ENCODE results near the gene IL32.
"Not testable (repeated sequence)": the region's sequence is repeated elsewhere in the genome, so short reads cannot be mapped to it uniquely, and the experiment has no call there.

Gene IL32

GRCh38 chr16:3075946-3076345 is 10.5 kb downstream of the IL32 start:
- H3K9me3 ChIP-seq (ENCODE audit: control insufficient read depth, insufficient read depth, low read depth, low read length); H3K4me3 ChIP-seq (ENCODE audit: low read depth, low read length); H3K9ac ChIP-seq (ENCODE audit: low read length); H3K27me3 ChIP-seq (ENCODE audit: control insufficient read depth, insufficient read depth, low read length); H3K4me1 ChIP-seq (ENCODE audit: control insufficient read depth, insufficient read depth, low read length); H3K36me3 ChIP-seq (ENCODE audit: control insufficient read depth, insufficient read depth, low read length); H3K27ac ChIP-seq (ENCODE audit: low read depth, low read length): not testable (repeated sequence)

DNA sequence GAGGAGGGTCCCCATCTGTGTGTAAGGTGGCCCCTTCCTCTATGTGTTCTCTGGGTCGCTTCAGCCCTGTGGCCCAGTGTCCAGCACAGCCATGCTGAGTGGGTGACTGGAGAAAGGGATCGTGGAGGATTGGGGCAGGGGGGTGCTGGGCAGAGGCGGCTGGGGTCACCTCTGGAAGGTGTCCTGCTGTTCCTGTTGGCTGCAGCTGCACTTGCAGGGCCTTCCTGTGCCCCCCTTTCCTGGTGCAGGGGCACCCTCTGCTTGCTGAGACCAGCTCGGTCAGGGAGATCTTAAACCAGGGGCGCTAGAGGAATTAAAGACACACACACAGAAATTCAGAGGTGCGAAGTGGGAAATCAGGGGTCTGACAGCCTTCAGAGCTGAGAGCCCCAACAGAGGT is 11.1 kb downstream of the IL32 start:
- Histone ChIP-seq H3K27ac (ENCODE audit: low read depth, low read length) (no peak overlapping the region), H3K4me1 (ENCODE audit: control insufficient read depth, insufficient read depth, low read length) (peaks cover 6% of the 10 kb centered on the region), H3K36me3 (ENCODE audit: control insufficient read depth, insufficient read depth, low read length) (no peaks in the 10 kb centered on the region), H3K27me3 (ENCODE audit: control insufficient read depth, insufficient read depth, low read length) (peaks cover 5% of the 10 kb centered on the region; the same call in 1 of the 2 replicates), H3K9me3 (ENCODE audit: control insufficient read depth, insufficient read depth, low read depth, low read length) (no peaks in the 10 kb centered on the region; the same call in 1 of the 2 replicates), H3K4me3 (ENCODE audit: low read depth, low read length) (no peak overlapping the region), H3K9ac (ENCODE audit: low read length) (no peak overlapping the region)

DNA sequence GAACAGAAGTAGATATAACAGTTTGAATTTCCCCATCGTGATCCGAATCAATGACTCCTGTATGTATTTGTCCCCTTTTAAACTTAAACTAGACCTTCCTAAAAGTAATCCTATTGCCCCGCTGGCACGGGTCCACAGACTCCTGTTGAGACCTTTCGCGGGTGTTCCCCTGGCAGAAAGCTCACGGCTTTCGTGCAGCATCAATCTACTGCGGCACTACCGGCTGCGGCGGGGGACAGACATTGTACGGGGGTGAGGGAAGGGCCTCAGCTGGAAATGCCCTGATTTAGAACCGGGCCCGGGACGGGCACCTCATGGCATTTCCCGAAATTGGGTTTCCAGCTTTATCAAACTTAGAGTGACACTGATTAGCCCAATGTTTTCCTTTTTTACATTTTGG is 14.6 kb downstream of the IL32 start:
- Histone ChIP-seq H3K4me1 (ENCODE audit: control insufficient read depth, insufficient read depth, low read length) (peaks cover 4% of the 10 kb centered on the region; the same call in 1 of the 2 replicates), H3K27me3 (ENCODE audit: control insufficient read depth, insufficient read depth, low read length) (no peaks in the 10 kb centered on the region), H3K4me3 (ENCODE audit: low read depth, low read length) (no peak overlapping the region), H3K9ac (ENCODE audit: low read length) (no peak overlapping the region), H3K27ac (ENCODE audit: low read depth, low read length) (no peak overlapping the region), H3K9me3 (ENCODE audit: control insufficient read depth, insufficient read depth, low read depth, low read length) (no peaks in the 10 kb centered on the region; the same call in 1 of the 2 replicates), H3K36me3 (ENCODE audit: control insufficient read depth, insufficient read depth, low read length) (no peaks in the 10 kb centered on the region)

DNA sequence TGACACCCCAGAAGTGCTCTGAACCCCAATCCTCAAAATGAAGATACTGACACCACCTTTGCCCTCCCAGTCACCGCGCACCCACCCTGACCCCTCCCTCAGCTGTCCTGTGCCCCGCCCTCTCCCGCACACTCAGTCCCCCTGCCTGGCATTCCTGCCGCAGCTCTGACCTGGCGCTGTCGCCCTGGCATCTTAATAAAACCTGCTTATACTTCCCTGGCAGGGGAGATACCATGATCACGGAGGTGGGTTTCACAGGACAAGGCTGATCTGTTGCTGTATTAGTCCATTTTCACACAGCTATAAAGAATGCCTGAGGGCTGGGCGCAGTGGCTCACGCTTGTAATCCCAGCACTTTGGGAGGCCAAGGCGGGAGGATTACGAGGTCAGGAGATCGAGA is 16.5 kb downstream of the IL32 start:
- not testable (repeated sequence) for H3K27me3 ChIP-seq (ENCODE audit: control insufficient read depth, insufficient read depth, low read length); H3K4me3 ChIP-seq (ENCODE audit: low read depth, low read length); H3K27ac ChIP-seq (ENCODE audit: low read depth, low read length); H3K9ac ChIP-seq (ENCODE audit: low read length); H3K36me3 ChIP-seq (ENCODE audit: control insufficient read depth, insufficient read depth, low read length); H3K4me1 ChIP-seq (ENCODE audit: control insufficient read depth, insufficient read depth, low read length); H3K9me3 ChIP-seq (ENCODE audit: control insufficient read depth, insufficient read depth, low read depth, low read length)

DNA sequence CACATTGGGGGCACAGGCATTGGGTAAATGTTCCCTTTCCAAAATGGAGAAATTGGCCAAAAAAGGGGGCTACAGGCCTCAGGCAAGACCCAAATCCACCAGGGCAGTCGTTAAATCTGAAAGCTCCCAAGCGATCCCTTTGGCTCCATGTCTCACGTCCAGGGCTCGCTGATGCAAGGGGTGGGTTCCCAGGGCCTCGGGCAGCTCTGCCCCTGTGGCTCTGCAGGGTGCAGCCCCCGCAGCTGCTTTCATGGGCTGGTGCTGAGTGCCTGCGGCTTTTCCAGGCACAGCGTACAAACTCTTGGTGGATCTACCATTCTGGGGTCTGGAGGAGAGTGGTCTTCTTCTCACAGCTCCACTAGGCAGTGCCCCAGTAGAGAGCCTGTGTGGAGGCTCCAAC is 18.0 kb downstream of the IL32 start:
- not testable (repeated sequence) for H3K9me3 ChIP-seq (ENCODE audit: control insufficient read depth, insufficient read depth, low read depth, low read length); H3K4me3 ChIP-seq (ENCODE audit: low read depth, low read length); H3K27ac ChIP-seq (ENCODE audit: low read depth, low read length); H3K36me3 ChIP-seq (ENCODE audit: control insufficient read depth, insufficient read depth, low read length); H3K27me3 ChIP-seq (ENCODE audit: control insufficient read depth, insufficient read depth, low read length); H3K9ac ChIP-seq (ENCODE audit: low read length)
- H3K4me1 ChIP-seq (ENCODE audit: control insufficient read depth, insufficient read depth, low read length): peaks cover 20% of the 10 kb centered on the region

DNA sequence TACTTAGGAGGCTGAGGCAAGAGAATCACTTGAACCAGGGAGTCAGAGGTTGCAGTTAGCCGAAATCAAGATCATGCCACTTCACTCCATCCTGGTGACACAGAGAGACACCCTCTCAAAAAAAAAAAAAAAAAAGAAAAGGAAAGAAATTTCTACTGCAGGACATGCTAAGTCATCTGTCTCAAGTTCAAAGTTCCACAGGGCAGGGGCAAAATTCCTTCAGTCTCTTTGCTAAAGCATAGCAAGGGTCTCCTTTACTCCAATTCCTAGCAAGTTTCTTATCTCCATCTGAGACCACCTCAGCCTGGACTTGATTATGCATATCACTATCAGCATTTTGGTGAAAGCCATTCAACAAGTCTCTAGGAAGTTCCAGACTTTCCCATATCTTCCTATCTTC is 19.1 kb downstream of the IL32 start:
- Histone ChIP-seq H3K27me3 (ENCODE audit: control insufficient read depth, insufficient read depth, low read length) (no peaks in the 10 kb centered on the region), H3K27ac (ENCODE audit: low read depth, low read length) (no peak overlapping the region), H3K4me1 (ENCODE audit: control insufficient read depth, insufficient read depth, low read length) (peaks cover 17% of the 10 kb centered on the region), H3K36me3 (ENCODE audit: control insufficient read depth, insufficient read depth, low read length) (peaks cover 18% of the 10 kb centered on the region), H3K4me3 (ENCODE audit: low read depth, low read length) (no peak overlapping the region), H3K9me3 (ENCODE audit: control insufficient read depth, insufficient read depth, low read depth, low read length) (no peaks in the 10 kb centered on the region; the same call in 1 of the 2 replicates), H3K9ac (ENCODE audit: low read length) (no peak overlapping the region)

GRCh38 chr16:3084969-3085670 is 19.7 kb downstream of the IL32 start:
- Histone ChIP-seq H3K4me3 (ENCODE audit: low read depth, low read length) (no peak overlapping the region), H3K4me1 (ENCODE audit: control insufficient read depth, insufficient read depth, low read length) (peaks cover 17% of the 10 kb centered on the region), H3K36me3 (ENCODE audit: control insufficient read depth, insufficient read depth, low read length) (peaks cover 24% of the 10 kb centered on the region), H3K27me3 (ENCODE audit: control insufficient read depth, insufficient read depth, low read length) (no peaks in the 10 kb centered on the region), H3K27ac (ENCODE audit: low read depth, low read length) (no peak overlapping the region), H3K9me3 (ENCODE audit: control insufficient read depth, insufficient read depth, low read depth, low read length) (no peaks in the 10 kb centered on the region; the same call in 1 of the 2 replicates), H3K9ac (ENCODE audit: low read length) (no peak overlapping the region)

DNA sequence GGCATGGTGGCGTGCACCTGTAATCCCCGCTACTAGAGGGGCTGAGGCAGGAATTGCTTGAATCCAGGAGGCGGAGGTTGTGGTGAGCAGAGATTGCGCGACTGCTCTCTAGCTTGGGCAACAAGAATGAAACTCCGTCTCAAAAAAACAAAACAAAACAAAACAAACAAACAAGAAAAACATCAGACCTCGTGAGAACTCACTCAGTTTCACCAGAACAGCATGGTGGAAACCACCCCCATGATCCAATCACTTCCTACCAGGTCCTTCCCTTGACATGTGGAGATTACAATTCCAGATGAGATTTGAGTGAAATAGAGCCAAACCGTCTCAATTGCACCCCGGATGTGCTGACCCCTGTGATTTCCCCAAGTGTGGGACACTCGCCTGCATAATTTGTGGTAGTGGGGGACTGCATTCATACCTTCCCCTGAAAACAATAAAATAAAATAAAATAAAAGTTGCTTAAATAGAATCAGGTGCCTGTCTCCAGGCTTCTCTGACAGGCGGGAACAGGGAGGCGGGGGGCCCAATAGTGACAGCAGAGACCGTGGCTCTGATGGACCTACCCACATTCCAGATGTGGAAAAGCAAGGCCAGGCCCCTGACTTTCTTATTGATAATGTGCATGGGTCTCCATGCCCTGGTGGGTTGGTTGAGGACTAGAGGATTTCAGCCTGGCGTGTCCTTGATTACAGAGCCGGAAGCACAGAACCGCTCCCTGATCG is 20.6 kb downstream of the IL32 start:
- H3K9me3 ChIP-seq (ENCODE audit: control insufficient read depth, insufficient read depth, low read depth, low read length): no peaks in the 10 kb centered on the region; the same call in 1 of the 2 replicates
- H3K9ac ChIP-seq (ENCODE audit: low read length): no peak overlapping the region
- H3K27ac ChIP-seq (ENCODE audit: low read depth, low read length): peak overlapping the region; percentile 2; the same call in 1 of the 2 replicates
- H3K4me3 ChIP-seq (ENCODE audit: low read depth, low read length): no peak overlapping the region
- peaks cover 33% of the 10 kb centered on the region for H3K36me3 ChIP-seq (ENCODE audit: control insufficient read depth, insufficient read depth, low read length)
- peaks cover 17% of the 10 kb centered on the region for H3K4me1 ChIP-seq (ENCODE audit: control insufficient read depth, insufficient read depth, low read length)
- H3K27me3 ChIP-seq (ENCODE audit: control insufficient read depth, insufficient read depth, low read length): no peaks in the 10 kb centered on the region

DNA sequence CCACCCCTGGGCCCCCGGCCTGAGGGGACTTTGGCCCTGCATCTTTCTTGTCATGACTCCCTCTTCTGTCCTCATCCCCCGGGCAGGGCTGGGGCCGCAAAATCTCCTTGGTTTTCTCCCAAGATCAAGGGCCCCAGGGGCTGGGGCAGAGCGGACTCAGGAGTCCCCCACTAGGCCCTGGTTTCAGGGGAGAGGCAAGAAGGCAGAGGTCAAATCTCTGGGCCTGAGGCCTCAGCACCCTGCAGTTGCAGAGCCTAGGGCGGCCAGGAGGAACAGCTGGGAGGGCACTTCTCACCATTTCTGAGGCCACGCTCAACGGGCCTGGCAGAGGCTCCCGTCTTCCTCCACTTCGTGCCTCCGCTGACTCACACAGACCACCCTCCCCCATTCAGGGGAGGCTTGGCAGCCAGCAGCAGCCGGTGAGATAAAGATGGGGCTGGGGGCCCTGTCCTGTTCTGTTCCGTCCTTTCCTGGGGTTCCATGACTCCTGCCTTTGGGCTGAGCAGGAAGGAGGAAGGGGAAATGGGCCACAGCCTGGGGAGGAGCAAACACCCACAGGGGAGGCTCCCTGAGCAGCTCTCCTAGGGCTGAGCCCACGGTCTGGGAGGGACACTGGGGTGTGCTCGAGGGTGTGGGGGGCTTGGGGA is 21.3 kb downstream of the IL32 start:
- Histone ChIP-seq H3K9me3 (ENCODE audit: control insufficient read depth, insufficient read depth, low read depth, low read length) (no peaks in the 10 kb centered on the region), H3K4me3 (ENCODE audit: low read depth, low read length) (no peak overlapping the region), H3K36me3 (ENCODE audit: control insufficient read depth, insufficient read depth, low read length) (peaks cover 40% of the 10 kb centered on the region), H3K9ac (ENCODE audit: low read length) (no peak overlapping the region), H3K27me3 (ENCODE audit: control insufficient read depth, insufficient read depth, low read length) (no peaks in the 10 kb centered on the region), H3K27ac (ENCODE audit: low read depth, low read length) (peak overlapping the region; percentile 2; the same call in 1 of the 2 replicates), H3K4me1 (ENCODE audit: control insufficient read depth, insufficient read depth, low read length) (peaks cover 17% of the 10 kb centered on the region)

GRCh38 chr16:3087243-3088235 is 22.1 kb downstream of the IL32 start:
- Histone ChIP-seq H3K4me3 (ENCODE audit: low read depth, low read length) (no peak overlapping the region), H3K36me3 (ENCODE audit: control insufficient read depth, insufficient read depth, low read length) (peaks cover 48% of the 10 kb centered on the region), H3K9ac (ENCODE audit: low read length) (no peak overlapping the region), H3K27ac (ENCODE audit: low read depth, low read length) (0 out of 2 replicates have a peak overlapping the region, but pooled peaks have one; percentile 2), H3K4me1 (ENCODE audit: control insufficient read depth, insufficient read depth, low read length) (peaks cover 17% of the 10 kb centered on the region), H3K27me3 (ENCODE audit: control insufficient read depth, insufficient read depth, low read length) (no peaks in the 10 kb centered on the region), H3K9me3 (ENCODE audit: control insufficient read depth, insufficient read depth, low read depth, low read length) (no peaks in the 10 kb centered on the region)
